Ovary (tissue), 3 donors: Measurements from ENCODE around the gene RPS25.

ENCODE experiments used
- CTCF ChIP-seq, 3 donors: fragments of 450-650 bp in 2 of 3; fragments of 200-600 bp in 1 of 3; IDR thresholded peaks; one replicate each; pipeline versions ENCODE4 v1.5.1 to v1.8.0; 2016 to 2022; ENCODE audit warnings: antibody characterized with exemption in 3 of 3, mild to moderate bottlenecking in 1 of 3
- EP300 ChIP-seq: sonication (generic); formaldehyde crosslinking; IDR thresholded peaks from one replicate; pipeline ENCODE4 v1.6.1; 2017; ENCODE audit warnings: antibody characterized with exemption
- POLR2A ChIP-seq: fragments of 450-650 bp; IDR thresholded peaks from one replicate; pipeline ENCODE4 v1.6.1; 2017; ENCODE audit warnings: antibody characterized with exemption, mild to moderate bottlenecking, moderate library complexity
- donor health status: DM: no; HTN: no; CAD: no.

DNA sequence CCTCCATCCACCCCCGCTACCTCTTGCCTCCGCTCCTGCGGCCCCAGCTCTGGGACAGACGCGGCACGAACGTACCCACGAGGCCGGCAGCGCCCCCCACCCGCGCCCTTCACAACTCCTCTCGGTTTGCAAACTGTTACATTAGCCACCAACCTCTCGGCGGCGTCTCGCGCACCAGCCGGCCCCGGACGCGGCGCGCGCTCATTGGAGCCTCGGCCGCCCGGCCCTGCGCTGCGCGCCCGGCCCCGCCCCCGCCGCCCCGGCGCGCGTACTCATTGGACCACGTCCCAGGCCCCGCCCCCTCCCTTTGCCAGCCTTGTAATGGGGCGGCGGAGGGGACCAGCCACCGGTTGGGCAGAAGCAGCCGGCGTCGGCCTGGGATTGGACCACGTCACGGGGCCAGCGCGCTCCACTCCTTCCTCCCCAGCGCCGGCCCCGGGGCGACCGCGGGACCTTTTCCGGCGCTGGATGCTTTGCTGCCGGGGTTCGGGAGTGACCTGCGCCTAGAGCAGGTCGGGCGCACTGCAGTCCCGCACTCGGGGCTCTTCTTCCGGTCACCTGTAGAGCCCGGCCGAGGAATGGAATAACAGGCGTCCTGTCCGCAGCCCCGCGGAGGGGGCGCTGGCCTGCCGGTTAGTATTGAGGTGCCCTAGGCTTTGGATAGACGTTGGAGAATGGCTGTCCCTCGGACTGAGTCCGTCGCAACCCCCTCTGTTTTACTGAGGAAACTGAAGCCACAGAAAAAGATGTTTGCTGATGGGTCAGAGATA lies 39.0 kb upstream of the RPS25 start, which contains the start of gene HYOU1:
- TF ChIP-seq CTCF (IDR thresholded peaks at IDR 0.05) (peak in 2 of 3 donors; percentile 37 to 50), POLR2A (peak; percentile 81), EP300 (no peak)
